Activated T-helper 1 cell treated with anti-CD3 and anti-CD28 coated beads, Interleukin-12 subunit alpha, Interleukin-12 subunit beta, Interleukin-2, Interleukin-4 antibody, amounts not matched to agents 30 ng/mL and 10 ng/mL and 1 ng/mL, durations not matched to agents 14 hours and 24 hours and 36 hours (primary cell): ENCODE results near the gene KRT79. TPM values are rescaled to one million over a fixed set of nuclear protein-coding genes. Genes with fewer than 3 reads are reported as not detected.

Experiments
- DNase-seq: peaks from one replicate; pipeline ENCODE4 v3.0.0; 2021; ENCODE audit warnings: low spot score
- H3K27ac Mint-ChIP-seq: one replicate; pipeline ENCODE4 v1.8.0; 2021; ENCODE audit warnings: mild to moderate bottlenecking, mixed read lengths
- H3K27me3 Mint-ChIP-seq: one replicate; pipeline ENCODE4 v1.8.0; 2022; ENCODE audit warnings: mild to moderate bottlenecking, moderate library complexity, mixed read lengths; ENCODE audit not compliant: insufficient read depth
- H3K36me3 Mint-ChIP-seq: one replicate; pipeline ENCODE4 v1.8.0; 2021; ENCODE audit warnings: low read depth, mixed read lengths
- H3K4me1 Mint-ChIP-seq: one replicate; pipeline ENCODE4 v1.8.0; 2021; ENCODE audit warnings: low read depth, mixed read lengths
- H3K4me3 Mint-ChIP-seq: one replicate; pipeline ENCODE4 v1.8.0; 2021; ENCODE audit warnings: mild to moderate bottlenecking, moderate library complexity, mixed read lengths
- H3K9me3 Mint-ChIP-seq: one replicate; pipeline ENCODE4 v1.8.0; 2021; ENCODE audit warnings: mixed read lengths
- intact Hi-C: fragments of 100-400 bp; cut with micrococcal nuclease; formaldehyde crosslinking; loops from one replicate; pipeline ENCODE4 v1.15.1; 2024
- total RNA-seq: library from RNA; stranded (reverse); gene quantifications from 2 replicates; pipeline ENCODE4 v1.2.3, GENCODE V29; 2022

The KRT79 gene
- total RNA-seq, 1 donor from 2014 or later, result not detected

GRCh38 chr12:52817699-52818238, 16.3 kb downstream of the KRT79 start:
- Mint-ChIP-seq H3K4me1 (peaks cover 8% of the 10 kb centered on the region), H3K27me3 (peaks cover 6% of the 10 kb centered on the region), H3K9me3 (no peaks in the 10 kb centered on the region), H3K4me3 (no peak overlapping the region), H3K36me3 (no peaks in the 10 kb centered on the region), H3K27ac (no peak overlapping the region)
- intact Hi-C loops, result no loop called here
- no peak for DNase-seq

DNA sequence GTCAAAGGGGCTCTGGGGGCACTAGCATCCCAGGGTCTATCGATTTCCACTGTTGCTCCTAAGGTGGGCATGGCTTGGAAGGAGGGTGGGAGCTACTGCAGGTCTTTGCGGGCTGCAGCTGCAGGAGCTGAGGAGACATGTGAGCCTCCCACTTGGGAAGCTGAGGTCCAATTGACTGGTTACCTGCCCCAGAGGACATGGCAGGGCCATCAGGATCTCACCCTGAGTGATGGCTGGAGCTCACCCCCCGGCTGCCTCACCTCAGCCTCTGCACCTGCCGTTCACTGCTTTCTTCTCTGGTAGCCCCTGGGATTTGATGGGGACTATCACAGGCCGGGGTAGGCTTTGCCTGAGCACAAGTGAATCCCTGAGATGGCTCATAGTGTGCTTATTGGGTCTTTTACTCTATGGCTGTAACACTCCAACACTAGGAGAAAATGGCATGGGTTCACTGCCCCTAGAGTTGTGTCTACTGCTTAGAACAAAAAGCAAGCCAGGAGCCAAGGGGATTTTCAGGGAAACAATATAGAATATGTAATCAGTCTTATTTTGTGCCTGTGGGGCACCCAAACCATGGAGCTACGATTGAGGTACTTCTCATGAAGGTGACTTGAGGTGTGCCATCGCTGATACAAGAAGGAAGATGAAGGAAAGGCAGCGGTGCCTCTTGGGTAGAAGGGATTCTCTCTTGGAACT, 17.0 kb downstream of the KRT79 start:
- no peaks in the 10 kb centered on the region for H3K9me3 Mint-ChIP-seq
- peaks cover 8% of the 10 kb centered on the region for H3K4me1 Mint-ChIP-seq
- intact Hi-C loops, result no loop called here
- H3K36me3 Mint-ChIP-seq, result no peaks in the 10 kb centered on the region
- H3K27ac Mint-ChIP-seq, result no peak overlapping the region
- DNase-seq, result no peak
- peaks cover 6% of the 10 kb centered on the region for H3K27me3 Mint-ChIP-seq
- H3K4me3 Mint-ChIP-seq, result no peak overlapping the region

DNA sequence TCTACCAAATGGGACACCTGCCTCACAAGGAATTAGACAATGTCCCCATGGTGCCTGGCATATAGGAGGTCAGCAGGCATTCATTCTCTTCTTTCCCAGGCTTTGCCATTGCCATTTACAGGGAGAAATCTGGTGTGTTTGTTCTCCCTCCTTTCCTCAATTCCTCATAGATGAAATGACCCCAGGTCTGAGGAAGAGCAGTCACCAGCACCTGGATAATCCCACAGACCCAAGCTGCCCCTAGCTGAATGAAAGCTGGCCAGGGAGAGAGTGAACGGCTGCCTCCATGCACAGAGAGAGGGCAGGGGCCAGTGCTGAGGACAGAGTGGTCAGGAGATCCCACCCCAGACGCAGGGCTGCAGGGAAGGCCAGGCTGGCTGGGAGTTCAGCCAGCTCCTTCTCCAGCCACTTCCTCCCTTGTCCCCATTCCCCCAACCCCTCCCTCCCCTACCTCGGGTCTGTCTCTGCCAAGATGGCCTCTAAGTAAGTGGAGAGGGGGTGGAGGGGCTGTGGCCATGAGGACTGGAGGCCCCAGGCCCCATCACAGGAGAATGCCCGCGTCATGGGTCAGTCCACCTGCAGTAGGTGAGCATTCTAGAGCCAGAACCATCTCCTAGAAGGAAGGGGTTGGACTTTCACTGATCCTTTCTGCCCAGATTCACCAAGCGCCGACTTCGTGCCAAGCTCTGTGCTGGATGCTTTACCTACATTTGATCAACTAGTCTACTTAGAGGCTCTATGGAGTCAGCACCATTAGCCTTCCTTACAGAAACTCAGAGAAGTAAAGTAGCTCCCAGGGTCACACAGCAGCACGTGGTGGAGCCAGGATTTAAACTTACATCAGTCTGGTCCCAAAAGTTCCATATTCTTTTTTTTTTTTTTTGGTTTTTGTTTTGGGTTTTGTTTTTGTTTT, 18.2 kb downstream of the KRT79 start:
- intact Hi-C loops, result no loop called here
- no peak for DNase-seq
- H3K4me3 Mint-ChIP-seq, result no peak overlapping the region
- H3K36me3 Mint-ChIP-seq, result no peaks in the 10 kb centered on the region
- no peaks in the 10 kb centered on the region for H3K9me3 Mint-ChIP-seq
- H3K27ac Mint-ChIP-seq, result no peak overlapping the region
- peaks cover 4% of the 10 kb centered on the region for H3K27me3 Mint-ChIP-seq
- H3K4me1 Mint-ChIP-seq, result peaks cover 8% of the 10 kb centered on the region

- Mint-ChIP-seq H3K27me3 (peaks cover 4% of the 10 kb centered on the region), H3K9me3 (no peaks in the 10 kb centered on the region), H3K27ac (no peak overlapping the region), H3K4me3 (no peak overlapping the region), H3K4me1 (peaks cover 8% of the 10 kb centered on the region), H3K36me3 (no peaks in the 10 kb centered on the region)
- intact Hi-C loops, result no loop called here
- no peak for DNase-seq
Observed at GRCh38 chr12:52815161-52815560, 18.9 kb downstream of the KRT79 start.

DNA sequence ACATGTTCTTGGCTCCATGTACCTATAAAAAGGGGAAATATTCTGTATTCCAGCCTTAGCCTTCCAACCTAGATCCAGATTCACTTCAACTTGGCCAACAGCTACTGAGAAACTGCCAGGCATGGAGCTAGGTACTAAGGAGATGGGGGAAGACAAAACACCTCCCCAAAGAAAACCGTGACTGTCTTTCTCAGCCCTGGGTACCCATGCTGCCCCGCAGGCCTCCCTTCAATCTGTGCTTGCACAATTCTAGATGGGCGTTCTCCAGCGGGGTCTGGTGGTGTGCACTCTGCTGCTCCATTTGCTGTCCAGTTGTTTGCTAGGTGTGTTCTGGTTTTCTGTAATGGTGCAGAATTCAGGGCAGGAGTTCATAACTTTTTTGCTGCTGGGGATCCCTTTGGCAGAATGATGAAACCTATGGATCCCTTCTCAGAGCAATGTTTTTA, 19.4 kb downstream of the KRT79 start:
- no peaks in the 10 kb centered on the region for H3K36me3 Mint-ChIP-seq
- DNase-seq, result no peak
- no peak overlapping the region for H3K27ac Mint-ChIP-seq
- peaks cover 8% of the 10 kb centered on the region for H3K4me1 Mint-ChIP-seq
- intact Hi-C loops, result no loop called here
- H3K9me3 Mint-ChIP-seq, result no peaks in the 10 kb centered on the region
- H3K27me3 Mint-ChIP-seq, result peaks cover 3% of the 10 kb centered on the region
- H3K4me3 Mint-ChIP-seq, result no peak overlapping the region

DNA sequence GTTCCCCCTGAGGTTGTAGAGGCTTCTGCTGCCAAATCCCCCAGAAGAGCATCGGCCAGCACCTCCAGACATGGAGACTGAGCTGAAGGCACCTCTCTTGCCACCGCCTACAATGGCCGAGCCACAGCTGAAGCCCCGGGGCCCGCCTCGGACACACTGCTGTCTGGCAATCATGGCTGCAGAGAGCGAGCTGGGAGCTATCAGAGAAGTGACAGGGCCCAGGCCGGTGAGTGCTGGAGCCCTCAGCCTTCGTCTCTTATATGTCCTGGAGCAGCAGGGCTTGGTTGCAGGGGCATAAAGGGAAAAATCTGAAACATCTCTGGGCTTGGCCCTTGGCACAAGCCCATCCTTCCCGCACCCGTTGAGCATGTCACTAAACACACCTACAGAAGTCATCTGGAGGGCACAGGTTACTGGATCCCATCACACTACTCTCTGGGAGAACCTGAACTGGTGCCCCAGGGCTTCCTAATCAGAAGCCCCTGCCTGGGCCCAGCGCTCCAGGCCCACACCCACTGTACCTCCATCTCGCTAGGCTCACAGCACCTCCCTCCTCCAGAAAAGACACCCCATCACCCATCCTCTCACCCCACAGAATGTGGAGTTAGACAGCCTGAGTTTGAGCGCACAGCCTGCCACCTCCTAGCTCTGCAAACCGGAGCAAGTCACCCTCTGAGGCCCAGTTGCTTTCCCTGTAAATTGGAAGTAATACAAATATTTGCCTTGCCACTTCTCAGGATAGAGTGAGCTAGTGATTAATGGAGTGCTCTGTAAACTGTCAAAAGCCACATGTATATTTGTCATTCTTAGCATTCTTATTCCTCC, 20.0 kb downstream of the KRT79 start, which contains the start of gene KRT4:
KRT4 (minus strand) TSS at position 232 of the 825 bp plus-strand sequence; CDS start at position 174, 58 bp downstream.
- intact Hi-C loops, result no loop called here
- no peaks in the 10 kb centered on the region for H3K36me3 Mint-ChIP-seq
- no peaks in the 10 kb centered on the region for H3K9me3 Mint-ChIP-seq
- no peak for DNase-seq
- no peak within 1 kb of the TSS for H3K27ac Mint-ChIP-seq
- no peak within 1 kb of the TSS for H3K4me3 Mint-ChIP-seq
- peaks cover 8% of the 10 kb centered on the region for H3K4me1 Mint-ChIP-seq
- peaks cover 6% of the 10 kb centered on the region for H3K27me3 Mint-ChIP-seq

GRCh38 chr12:52813203-52813819, 20.8 kb downstream of the KRT79 start:
- Mint-ChIP-seq H3K4me1 (peaks cover 8% of the 10 kb centered on the region), H3K9me3 (no peaks in the 10 kb centered on the region), H3K4me3 (no peak overlapping the region), H3K27ac (no peak overlapping the region), H3K36me3 (no peaks in the 10 kb centered on the region), H3K27me3 (peaks cover 6% of the 10 kb centered on the region)
- DNase-seq, result no peak
- intact Hi-C loops, result no loop called here

GRCh38 chr12:52812749-52813148, 21.4 kb downstream of the KRT79 start:
- DNase-seq, result no peak
- Mint-ChIP-seq H3K36me3 (no peaks in the 10 kb centered on the region), H3K9me3 (no peaks in the 10 kb centered on the region), H3K4me1 (peaks cover 4% of the 10 kb centered on the region), H3K4me3 (no peak overlapping the region), H3K27me3 (peaks cover 6% of the 10 kb centered on the region), H3K27ac (no peak overlapping the region)
- intact Hi-C loops, result no loop called here

DNA sequence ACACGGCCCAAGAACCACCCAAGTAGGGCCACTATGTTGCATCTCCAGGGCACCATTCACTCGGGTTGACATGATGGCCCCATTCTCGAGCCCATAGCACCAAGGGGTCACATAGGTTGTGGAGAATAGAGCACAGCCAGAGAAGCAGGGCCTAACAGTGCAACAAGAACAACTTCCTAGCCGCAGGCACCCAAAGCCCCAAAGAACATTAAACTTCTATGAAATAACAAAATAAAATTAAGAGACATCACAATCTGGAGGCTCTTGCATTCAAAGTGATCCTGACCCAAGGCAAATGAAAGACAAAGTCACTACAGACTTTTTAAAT, 22.1 kb downstream of the KRT79 start:
- H3K27me3 Mint-ChIP-seq, result peaks cover 6% of the 10 kb centered on the region
- no peaks in the 10 kb centered on the region for H3K4me1 Mint-ChIP-seq
- H3K27ac Mint-ChIP-seq, result no peak overlapping the region
- H3K9me3 Mint-ChIP-seq, result no peaks in the 10 kb centered on the region
- intact Hi-C loops, result no loop called here
- no peak for DNase-seq
- H3K36me3 Mint-ChIP-seq, result no peaks in the 10 kb centered on the region
- H3K4me3 Mint-ChIP-seq, result no peak overlapping the region

DNA sequence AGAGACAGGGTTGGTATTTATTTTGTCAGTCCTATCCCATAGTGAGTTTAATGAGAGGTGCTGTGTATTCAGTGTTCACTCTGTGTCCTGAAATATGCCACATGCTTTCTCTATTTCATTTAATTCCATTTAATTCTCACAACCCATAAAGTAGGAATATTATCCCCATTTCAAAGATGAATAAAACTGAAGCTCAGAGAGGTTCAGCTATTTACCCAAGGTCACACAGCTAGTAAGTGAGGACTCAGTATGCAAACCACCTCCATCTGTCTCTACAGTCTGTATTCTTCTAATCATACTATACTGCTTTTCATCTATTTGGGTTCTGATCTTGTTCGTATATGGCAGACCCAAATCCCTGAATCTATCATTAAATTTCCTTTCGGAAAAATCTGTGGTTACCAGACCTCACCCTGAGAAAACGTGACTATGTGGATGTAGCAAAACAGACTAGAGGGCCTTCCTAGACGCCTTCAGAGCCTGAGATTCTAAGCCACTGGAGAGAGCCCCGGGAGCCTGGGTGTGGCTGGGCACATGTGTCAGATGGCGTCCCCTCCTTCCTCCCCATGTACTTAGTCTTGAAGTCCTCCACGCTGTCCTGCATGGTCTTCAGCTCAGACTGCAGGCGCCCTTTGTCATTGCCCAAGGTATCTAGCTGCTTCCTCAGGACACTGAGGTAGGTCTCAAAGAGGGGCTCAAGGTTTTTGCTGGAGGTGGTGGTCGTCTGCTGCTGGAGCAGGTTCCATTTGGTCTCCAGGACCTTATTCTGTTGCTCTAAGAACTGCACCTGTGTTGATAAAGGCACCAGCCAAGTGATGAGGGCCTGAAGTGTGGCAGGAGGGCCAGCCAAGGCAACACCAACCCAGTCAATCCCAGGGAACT, 22.7 kb downstream of the KRT79 start:
- no peaks in the 10 kb centered on the region for H3K9me3 Mint-ChIP-seq
- no peaks in the 10 kb centered on the region for H3K4me1 Mint-ChIP-seq
- H3K36me3 Mint-ChIP-seq, result no peaks in the 10 kb centered on the region
- H3K27ac Mint-ChIP-seq, result no peak overlapping the region
- peaks cover 6% of the 10 kb centered on the region for H3K27me3 Mint-ChIP-seq
- H3K4me3 Mint-ChIP-seq, result no peak overlapping the region
- intact Hi-C loops, result no loop called here
- no peak for DNase-seq

DNA sequence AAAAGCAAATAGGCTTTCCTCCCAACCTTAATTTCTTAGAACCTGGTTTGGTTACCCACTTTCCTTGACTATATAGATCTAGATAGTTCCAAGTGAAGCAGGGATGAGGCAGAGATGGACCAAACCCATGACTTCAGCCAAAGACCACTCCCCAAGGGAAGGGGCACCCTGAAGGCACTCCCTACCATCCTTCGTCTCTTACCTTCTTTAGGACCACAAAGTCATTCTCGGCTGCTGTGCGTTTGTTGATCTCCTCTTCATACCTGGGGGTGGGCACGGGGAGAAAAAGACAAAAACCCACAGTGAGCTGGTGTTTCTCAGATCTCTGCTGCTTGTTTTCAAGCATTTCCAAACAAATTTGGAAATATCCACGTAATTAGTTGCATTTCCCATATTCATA, 23.6 kb downstream of the KRT79 start:
- no peak overlapping the region for H3K27ac Mint-ChIP-seq
- intact Hi-C loops, result no loop called here
- no peaks in the 10 kb centered on the region for H3K9me3 Mint-ChIP-seq
- peaks cover 6% of the 10 kb centered on the region for H3K27me3 Mint-ChIP-seq
- no peaks in the 10 kb centered on the region for H3K4me1 Mint-ChIP-seq
- H3K4me3 Mint-ChIP-seq, result no peak overlapping the region
- DNase-seq, result no peak
- H3K36me3 Mint-ChIP-seq, result no peaks in the 10 kb centered on the region
